Vagina (tissue), 2 donors: ENCODE data around the gene EIF2B2.

Experiments used
- CTCF ChIP-seq, 3 experiments: fragments of 450-650 bp in 2 of 3; fragments of 200-600 bp in 1 of 3; sonication (generic) in 1 of 3; IDR thresholded peaks; one replicate each; pipeline ENCODE4 v1.5.1; 2017 to 2019; ENCODE audit warnings: antibody characterized with exemption in 3 of 3, mild to moderate bottlenecking in 2 of 3, moderate library complexity in 2 of 3
- POLR2A ChIP-seq, 2 donors: fragments of 450-650 bp; IDR thresholded peaks; one replicate each; pipeline ENCODE4 v1.6.1; 2017; ENCODE audit warnings: antibody characterized with exemption in 2 of 2, mild to moderate bottlenecking in 2 of 2, moderate library complexity in 2 of 2

DNA sequence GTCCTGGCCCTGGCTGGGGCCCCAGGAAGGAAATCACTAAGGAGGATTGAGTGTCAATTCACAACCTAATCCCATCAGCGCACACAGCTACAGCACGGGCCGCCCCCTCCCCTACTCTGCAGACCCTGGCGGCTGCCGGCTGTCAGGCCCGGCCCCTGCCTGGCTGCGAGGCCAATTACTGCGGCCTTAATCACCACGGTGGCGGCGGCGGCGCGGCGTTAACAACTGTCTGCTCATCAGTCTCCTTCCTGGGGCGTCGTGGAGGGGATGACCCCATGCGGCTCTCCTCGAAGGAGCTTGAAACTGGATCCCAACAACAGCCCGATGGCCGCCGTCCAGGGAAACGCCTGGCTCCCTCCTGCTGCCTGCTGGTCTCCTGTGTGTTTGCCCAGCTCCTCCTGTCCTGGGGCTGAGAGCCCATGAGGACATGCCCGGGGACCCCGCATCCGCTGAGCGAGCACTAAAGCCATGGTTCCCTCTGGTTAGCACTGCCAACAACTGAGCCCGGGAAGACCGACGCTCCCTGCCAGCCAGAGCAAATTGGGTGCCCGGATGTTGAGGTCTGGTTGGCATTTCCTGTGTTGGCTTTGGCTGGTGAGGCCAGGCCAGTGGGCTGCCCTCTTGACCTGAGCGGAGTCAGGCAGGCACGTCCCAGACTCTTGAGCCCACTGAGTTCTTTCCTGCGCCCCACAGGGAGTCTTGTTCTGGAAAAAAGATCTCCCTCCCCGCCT lies 21.8 kb upstream of the EIF2B2 start:
- TF ChIP-seq CTCF (IDR thresholded peaks at IDR 0.05), result no peak
- TF ChIP-seq POLR2A (IDR thresholded peaks at IDR 0.05), result no peak
